Activated CD4-positive, alpha-beta T cell treated with anti-CD3 and anti-CD28 coated beads for 4 hours (primary cell): ENCODE data around the gene RASAL1.

Experiments used
- DNase-seq, 2 donors: peaks; one replicate each; pipeline ENCODE4 v3.0.0-alpha.2; 2020

Gene RASAL1, protein sequence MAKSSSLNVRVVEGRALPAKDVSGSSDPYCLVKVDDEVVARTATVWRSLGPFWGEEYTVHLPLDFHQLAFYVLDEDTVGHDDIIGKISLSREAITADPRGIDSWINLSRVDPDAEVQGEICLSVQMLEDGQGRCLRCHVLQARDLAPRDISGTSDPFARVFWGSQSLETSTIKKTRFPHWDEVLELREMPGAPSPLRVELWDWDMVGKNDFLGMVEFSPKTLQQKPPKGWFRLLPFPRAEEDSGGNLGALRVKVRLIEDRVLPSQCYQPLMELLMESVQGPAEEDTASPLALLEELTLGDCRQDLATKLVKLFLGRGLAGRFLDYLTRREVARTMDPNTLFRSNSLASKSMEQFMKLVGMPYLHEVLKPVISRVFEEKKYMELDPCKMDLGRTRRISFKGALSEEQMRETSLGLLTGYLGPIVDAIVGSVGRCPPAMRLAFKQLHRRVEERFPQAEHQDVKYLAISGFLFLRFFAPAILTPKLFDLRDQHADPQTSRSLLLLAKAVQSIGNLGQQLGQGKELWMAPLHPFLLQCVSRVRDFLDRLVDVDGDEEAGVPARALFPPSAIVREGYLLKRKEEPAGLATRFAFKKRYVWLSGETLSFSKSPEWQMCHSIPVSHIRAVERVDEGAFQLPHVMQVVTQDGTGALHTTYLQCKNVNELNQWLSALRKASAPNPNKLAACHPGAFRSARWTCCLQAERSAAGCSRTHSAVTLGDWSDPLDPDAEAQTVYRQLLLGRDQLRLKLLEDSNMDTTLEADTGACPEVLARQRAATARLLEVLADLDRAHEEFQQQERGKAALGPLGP

DNA sequence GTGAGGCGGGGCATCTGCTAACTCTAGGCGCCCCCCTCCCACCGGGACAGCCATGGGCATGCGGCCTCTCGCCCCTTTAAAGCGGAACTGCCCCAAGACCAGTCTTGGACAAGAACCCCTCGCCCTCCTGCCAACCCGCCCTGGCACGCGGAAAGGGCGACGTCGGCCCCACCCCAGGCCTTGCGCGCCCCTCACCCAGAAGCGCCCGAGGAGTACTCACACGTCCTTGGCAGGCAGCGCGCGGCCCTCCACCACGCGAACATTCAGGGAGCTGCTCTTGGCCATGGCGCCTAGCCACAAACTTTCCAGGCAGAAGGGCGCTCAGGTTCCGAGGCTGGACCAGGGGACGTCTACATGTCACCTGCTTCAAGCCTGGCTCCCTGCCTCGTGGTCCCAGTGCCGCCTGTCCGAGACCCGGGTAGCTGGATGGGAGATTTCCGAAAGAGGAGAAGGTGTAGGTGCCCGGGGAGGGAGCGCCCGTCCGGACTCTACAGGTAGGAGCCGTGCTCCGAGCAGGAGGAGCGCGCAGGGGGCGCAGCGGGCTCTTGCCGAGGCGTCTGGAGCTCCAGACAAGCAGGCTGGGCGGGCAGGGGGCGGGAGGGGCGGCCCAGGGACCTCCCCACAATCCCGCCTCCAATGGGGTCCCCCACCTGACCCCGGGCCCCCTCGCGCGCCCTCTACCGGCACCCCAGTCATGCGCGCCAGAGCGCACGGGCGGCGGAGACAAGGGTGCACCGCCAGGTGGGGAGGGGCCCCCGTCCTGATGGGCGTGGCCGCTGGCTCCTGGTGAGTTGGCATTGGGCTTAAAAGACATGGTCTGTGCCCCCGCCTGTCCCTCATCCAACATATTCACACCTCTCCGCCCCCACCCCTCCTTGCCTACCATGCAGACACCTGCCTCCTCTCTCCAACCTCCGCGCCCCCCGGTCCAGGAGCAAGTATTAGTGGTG lies at the start of gene RASAL1:
Gene RASAL1, minus strand, starts transcription at position 584 of the 950 bp plus-strand sequence. Its CDS starts 299 bp downstream, at position 285.
- DNase-seq: peak; percentile 72 to 78

DNA sequence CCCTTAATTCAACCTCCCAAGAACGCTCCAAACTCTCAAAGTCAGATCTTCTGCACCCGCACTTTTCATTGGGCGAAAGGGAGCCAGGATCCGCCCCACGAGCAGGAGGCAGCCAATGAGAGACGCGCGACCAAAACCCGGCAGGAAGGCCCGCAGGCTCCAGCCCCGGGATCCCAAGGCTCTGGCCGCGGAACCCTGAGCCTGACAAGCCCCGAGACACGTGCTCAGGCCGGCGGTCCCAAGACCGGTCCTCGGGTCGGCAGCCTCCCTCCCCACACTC lies 49.3 kb upstream of the RASAL1 start:
- DNase-seq: peak; percentile 86

DNA sequence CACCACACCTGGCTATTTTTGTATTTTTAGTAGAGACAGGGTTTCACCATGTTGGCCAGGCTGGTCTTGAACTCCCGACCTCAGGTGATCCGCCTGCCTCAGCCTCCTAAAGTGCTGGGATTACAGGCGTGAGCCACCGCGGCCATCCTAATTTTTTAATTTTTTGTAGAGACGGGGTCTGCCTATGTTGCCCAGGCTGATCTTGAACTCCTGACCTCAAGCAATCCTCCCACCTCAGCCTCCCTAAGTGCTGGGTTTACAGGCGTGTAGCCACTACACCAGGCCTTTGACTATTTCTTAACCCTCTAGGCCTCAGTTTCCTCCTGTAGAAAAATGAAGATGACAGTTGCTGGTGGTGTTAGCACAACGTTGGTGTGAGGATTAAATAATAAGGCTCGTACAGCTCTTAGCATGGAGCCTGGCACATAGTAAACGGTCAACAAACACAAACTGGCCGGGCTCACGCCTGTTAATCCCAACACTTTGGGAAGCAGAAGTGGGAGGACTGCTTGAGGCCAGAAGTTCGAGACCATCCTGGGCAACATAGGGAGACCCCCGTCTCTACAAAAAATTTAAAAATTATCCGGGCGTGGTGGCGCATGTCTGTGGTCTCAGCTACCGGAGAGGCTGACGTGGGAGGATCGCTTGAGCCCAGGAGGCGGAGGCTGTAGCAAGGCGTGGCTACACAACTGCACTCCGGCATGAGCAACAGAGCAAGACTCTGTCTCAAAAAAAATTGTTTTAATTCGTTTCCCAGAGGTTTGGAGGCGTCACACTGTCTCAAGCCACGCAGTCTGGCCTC lies 48.7 kb upstream of the RASAL1 start:
- DNase-seq: no peak

DNA sequence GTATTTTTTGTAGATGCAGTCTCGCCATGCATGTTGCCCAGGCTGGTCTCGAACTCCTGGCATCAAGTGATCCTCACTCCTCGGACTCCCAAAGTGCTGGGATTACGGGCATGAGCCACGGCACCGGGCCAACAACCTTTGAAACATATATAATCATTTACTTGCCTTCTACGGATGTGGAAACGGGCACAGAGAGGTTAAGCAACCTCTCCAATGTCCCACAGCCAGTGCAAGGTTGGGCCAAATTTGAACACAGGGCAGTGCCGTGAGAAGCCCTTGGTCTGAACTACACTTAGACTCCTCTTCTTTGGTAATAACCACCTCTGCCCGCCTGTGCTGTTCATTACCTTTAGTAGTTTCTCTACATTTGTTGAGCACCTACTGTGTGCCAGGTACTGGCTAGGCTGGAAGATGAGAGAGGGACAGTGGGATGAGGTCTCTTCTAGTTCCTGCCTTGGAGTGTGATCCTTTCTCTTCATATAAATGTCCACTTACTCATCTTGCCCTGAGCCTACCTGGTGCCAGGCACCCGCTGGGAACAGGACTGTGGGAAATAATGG lies 47.5 kb upstream of the RASAL1 start:
- no peak for DNase-seq

DNA sequence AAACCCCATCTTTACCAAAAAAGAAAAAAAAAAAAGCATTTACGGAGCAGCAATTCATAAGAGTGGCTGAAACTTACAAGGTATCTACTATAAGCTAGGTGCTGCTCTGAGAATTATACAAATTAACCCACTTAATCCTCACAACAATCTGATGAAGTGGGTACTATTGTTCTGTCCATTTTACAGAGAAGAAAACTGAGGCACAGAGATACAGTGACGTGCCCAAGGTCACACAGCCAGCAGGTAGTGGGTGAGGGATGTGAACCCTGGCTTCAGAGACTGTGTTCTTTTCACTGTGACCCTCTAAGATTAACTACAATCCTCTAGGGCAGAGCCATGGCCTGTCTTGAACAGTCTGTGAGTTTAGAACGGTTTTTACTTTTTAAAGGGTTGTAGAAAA lies 46.4 kb upstream of the RASAL1 start:
- DNase-seq: no peak

DNA sequence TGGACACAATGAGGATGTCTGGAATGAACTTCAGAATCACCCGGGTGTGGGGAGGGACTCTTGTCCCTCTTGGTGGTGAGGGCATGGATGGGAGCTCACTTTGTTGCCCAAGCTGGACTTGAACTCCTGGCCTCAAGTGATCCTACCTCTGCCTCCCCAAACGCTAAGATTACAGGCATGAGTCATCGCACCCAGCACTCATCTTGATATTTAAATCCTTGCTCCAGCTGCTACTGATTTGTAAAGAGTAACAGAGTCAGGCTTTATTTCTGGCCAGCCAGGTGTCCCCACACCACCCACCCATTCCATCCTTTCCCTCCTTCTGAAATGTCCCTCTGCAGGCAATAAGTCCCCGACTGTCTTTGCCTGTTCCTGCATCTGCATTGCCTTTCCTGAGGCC lies 44.8 kb upstream of the RASAL1 start:
- no peak for DNase-seq

DNA sequence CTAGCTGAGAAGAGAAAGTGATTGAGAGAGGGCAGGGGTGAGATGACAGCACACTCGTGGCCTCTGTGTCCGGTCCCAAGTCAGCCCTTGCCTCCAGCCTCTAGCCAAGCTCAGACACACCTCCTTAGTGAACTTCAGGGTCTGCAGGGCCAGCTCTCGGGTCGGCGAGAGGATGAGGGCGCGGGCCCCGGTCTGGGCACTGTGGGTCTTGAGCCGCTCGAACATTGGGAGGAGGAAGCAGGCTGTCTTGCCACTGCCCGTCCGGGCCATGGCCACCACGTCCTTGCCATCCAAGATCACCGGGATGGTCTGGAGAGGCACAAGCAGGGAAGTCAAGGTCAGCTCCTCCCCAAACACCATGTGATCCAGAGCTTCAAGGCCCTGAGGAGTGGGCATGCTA lies 43.5 kb upstream of the RASAL1 start:
- no peak for DNase-seq

DNA sequence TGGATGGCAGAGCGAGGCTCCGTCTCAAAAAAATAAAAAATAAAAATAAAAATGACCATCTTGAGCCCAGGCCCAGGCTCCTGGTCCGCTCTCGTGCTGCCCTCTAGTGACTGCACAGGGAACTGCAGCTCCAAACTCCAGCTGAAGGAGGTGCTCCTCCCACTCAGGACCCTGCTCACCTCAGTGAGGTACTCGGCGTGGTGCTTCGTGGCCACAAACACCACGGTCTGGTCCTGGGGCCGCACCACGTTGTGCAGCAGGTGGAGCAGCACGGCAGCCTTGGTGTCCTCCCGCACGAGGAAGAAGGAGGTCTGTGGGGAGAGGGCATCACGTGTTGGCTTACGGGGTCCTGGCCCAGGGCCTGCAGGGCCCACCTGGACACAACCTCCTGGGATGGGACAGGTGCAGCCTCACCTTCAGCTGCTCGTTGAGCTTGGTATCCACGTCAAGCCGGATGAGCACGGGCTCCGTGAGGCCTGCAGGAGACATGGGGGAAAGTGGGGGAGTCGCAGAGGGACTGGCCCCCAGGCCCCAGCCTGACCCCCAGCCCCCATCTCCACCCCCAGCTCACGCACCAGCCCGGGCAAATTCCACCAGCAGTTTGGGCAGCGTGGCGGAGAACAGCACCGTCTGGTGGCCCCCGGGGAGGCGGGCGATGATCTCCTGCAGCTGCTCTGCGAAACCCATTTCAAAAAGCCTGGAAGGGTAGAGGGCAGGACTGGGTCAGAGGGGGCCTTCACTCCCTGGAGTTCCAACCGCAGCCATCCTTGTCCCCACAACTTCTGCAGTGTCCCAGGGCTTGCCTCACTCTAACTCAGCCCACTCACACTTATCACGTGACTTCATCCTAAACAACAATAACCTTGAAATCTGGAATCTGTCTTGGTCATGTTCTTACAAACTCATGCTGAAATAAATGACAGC lies 39.2 kb upstream of the RASAL1 start:
- peak; percentile 66 to 81 for DNase-seq

DNA sequence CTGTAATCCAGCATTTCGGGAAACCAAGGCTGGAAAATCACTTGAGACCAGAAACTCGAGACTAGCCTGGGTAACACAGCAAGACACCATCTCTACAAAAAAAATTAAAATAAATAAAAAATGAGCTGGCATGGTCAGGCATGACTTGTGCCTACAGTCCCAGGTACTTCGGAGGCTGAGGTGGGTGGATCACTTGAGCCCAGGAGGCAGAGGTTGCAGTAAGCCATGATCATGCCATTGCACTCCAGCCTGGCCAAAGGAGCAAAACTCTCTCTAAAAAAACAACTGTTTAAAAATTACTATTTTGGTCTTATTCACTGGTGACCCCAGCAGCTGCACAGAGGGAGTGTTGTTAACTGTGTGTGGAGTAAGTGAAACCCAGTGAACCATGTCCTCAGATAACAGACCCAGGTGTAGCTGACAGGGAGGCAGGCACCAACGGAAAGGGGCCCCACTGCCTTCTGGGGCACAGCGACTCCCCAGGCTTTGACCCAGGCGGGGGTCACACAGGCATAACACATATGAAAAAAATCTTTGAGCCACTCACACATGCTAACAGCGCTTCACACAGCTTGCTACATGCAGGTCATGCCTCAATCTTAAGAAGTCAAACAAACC lies 37.6 kb upstream of the RASAL1 start:
- no peak for DNase-seq

DNA sequence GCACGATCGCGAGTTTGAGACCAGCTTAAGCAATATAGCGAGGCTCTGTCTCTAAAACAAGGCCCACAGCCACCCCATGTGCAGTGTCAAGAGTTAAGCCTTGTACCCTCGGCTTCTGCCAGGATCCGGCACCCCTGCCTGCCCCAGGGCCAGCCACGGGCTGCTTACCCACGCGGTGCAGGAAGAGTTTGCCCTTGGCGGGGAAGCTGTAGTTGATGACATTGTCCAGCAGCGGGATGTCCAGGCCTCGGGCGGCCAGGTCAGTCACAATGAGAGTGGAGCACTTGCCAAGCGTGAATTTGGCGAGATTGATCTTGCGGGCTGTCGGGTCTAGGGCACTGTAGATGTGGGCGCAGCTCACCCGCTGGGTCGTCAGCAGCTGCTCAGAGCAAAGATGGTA lies 36.6 kb upstream of the RASAL1 start:
- no peak for DNase-seq

DNA sequence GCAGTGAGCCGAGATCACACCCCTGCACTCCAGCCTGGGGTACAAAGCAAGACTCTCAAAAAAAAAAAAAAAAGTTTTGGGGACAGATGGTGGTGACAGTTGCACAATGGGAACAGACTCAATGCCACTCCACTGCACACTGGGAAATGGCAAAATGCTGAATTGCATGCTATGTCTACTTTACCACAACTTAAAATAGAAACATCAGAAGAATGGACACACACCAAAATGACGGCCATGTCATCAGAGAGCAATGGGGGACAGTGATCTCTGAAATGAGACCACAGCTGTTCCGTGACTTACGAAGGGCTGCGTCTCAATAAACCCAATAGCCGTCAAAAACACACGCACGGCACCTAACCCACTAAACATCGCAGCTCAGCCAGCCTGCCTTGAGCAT lies 36.0 kb upstream of the RASAL1 start:
- DNase-seq: no peak

DNA sequence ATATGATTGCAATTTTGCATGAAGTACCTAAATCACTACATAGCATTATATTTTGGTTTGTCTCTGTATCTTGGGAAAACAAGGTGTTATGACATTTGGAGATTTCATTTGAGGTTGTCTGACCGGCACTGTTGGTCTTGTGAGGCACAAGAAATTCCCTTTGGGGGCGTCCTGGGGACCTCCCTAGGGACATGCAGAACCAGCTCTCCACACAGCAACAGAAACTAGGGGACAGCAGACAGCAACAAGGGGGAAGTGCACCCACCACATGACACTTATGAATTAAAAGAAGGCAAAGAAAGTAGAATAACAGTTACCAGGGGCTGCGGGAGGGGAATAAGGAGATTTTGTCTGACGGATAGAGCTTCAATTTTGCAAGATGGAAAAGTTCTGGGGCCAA lies 35.4 kb upstream of the RASAL1 start:
- DNase-seq: no peak

DNA sequence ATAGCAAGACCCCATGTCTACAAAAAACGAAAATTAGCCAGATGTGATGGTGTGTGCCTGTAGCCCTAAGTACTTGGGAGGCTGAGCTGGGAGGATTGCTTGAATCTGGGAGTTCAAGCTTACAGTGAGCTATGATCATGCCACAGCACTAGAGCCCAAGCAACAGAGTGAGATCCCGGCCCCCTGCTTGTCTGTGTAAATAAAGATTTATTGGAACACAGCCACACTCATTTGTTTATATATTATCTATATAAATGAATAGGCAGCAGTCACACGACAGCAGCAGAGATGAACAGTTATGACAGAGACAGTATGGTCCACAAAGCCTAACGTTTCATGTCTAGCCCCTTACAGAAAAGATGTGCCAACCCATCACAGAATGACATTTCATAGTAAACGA lies 34.9 kb upstream of the RASAL1 start:
- DNase-seq: no peak

DNA sequence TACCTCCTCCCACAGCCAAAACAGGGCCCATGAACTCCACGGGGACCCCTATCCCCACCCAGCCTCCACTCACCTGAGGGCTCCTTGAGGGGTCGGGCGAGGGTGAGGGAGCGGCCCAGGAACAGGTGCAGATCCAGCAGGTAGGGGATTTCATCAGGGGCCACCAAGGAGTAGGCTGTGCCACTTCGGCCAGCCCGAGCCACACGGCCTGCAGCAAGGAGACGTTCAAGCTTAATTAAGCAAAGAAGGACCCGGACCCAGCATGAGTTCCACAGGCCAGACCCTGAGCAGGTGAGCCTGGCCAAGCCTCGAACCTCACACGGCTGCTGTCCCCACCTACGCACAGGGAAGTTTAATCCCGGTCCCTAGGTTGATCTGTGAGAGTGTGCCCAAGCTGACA lies 34.1 kb upstream of the RASAL1 start:
- DNase-seq: no peak

DNA sequence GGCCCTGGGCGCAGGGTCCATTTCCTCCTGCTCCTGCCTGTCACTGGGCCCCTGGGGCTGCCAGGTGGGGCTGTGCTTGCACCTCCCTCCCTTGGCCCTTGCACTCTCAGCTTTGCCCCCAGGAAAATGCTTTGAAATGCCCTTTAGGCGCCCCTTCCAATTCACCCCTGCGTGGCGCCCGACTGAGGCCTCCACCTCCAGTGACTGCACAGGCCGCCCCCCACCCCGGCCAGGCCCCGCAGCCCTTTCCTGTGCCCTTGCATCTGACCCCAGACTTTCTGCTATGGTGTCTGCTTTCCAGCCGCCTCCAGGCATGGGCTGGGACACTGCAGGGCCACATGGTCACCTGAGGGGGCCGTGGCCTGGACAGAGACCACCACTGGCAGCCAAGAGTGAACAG lies 32.3 kb upstream of the RASAL1 start:
- DNase-seq: no peak

DNA sequence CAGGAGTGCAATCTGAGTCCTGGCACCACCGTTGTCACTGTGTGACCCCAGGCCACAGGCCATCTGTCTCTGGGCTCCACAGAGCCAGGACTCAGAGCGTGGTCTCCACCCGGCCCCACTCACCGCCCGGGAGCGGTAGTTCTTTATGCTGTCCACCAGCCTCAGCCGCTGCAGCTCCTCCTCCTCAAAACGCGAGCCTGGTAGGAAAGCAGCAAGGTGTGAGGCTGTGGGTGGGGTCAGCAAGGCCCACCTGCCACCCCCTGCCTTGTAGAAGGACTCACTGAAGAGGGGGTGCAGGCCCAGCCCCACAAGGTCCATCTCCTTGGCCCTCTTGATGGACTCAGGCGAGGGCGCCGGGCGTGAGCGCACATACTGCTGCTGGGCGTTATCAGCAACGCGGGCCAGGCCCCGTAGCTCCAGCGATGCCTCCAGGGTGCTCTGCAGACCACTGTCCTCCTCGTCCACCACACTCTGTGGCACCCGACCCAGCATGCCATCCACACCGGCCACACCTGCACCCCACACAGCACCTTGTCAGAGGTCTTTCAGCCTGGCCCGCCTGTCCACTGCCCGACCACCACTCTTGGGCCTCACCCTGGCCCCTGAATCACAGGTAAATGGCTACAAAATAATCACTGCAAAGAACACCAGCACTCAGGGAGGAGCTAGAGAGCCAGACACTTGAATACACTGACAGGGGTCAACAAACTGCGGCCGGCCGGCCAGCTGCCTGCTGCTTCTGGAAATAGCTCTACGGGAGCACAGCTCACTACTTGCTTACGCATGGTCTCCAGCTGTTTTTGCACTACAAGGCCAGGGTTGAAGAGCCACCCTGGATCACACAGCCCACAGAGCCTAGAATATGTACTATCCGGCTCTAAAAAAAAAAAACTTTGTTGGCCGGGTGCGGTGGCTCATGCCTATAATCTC lies 30.2 kb upstream of the RASAL1 start:
- DNase-seq: no peak

DNA sequence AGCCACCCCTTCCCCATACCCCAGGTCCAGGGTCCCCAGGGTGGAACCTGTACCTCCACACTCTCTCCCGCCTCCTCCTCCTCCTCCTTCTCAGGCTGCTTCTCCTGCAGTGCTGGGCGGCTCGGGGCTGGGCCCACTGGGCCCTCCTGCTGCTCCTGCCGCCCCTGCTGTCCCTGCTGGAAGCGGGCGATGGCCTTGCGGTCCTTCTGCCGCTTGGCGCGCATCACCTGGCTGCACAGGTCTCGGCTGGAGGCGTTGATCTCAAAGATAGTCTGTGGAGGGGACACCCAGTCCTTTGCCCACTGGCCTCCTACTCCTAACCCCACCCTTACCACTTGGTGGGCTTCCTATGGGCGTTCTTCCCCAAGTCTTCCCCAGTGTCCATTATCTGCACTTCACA lies 28.5 kb upstream of the RASAL1 start:
- no peak for DNase-seq

DNA sequence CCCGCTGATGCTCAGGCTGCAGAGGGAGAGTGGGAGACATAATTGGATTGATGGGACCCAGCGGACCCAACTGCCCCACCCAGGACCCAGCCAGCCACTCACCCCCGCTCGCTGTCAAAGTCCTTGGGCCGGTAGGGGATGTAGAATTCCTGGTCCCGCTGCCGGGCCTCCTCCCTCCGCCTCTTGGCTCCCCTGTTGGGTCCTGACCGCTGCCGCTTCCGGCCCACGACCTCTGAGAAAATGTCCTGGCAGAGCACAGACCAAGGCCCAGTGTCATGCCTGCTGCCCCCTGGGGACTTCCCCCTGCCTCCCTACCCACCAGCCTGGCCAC lies 27.4 kb upstream of the RASAL1 start:
- DNase-seq: no peak
